GM23248 (cell line): ENCODE results near the gene FAM163A. TPM values are rescaled to one million over a fixed set of nuclear protein-coding genes. Genes with fewer than 3 reads are reported as not detected.

ENCODE experiments used
- DNase-seq: peaks from one replicate; pipeline ENCODE4 v3.0.0-alpha.2; 2015
- H2AFZ ChIP-seq: fragments of 200-600 bp; sonication (generic); 2 replicates; pipeline ENCODE4 v1.6.1; 2016; ENCODE audit warnings: antibody characterized with exemption
- H3F3A ChIP-seq: fragments of 200-600 bp; sonication (generic); 2 replicates; pipeline ENCODE4 v1.6.1; 2016; ENCODE audit warnings: mild to moderate bottlenecking, antibody characterized with exemption, mixed run types; ENCODE audit not compliant: insufficient read depth
- H3K27ac ChIP-seq: fragments of 200-600 bp; sonication (generic); 2 replicates; pipeline ENCODE4 v1.5.1; 2016; ENCODE audit warnings: mild to moderate bottlenecking
- H3K27me3 ChIP-seq: fragments of 200-600 bp; sonication (generic); replicated peaks from 2 replicates; pipeline ENCODE4 v1.6.1; 2016; ENCODE audit warnings: mild to moderate bottlenecking; ENCODE audit not compliant: insufficient read depth
- H3K36me3 ChIP-seq: fragments of 200-600 bp; sonication (generic); 2 replicates; pipeline ENCODE4 v1.6.1; 2016; ENCODE audit warnings: low read depth, mild to moderate bottlenecking
- H3K4me1 ChIP-seq: fragments of 200-600 bp; sonication (generic); 2 replicates; pipeline ENCODE4 v1.6.1; 2016; ENCODE audit warnings: mild to moderate bottlenecking; ENCODE audit not compliant: insufficient read depth
- H3K4me2 ChIP-seq: fragments of 200-600 bp; sonication (generic); one replicate; pipeline ENCODE4 v1.6.1; 2016; ENCODE audit warnings: mild to moderate bottlenecking; ENCODE audit not compliant: unreplicated experiment
- H3K4me3 ChIP-seq: fragments of 200-600 bp; sonication (generic); 2 replicates; pipeline ENCODE4 v1.5.1; 2016; ENCODE audit warnings: mild to moderate bottlenecking
- H3K79me2 ChIP-seq: fragments of 200-600 bp; sonication (generic); 2 replicates; pipeline ENCODE4 v1.6.1; 2016; ENCODE audit warnings: mild to moderate bottlenecking; ENCODE audit not compliant: insufficient read depth
- H3K9ac ChIP-seq: fragments of 200-600 bp; sonication (generic); 2 replicates; pipeline ENCODE4 v1.6.1; 2016; ENCODE audit warnings: mild to moderate bottlenecking
- H3K9me2 ChIP-seq: fragments of 200-600 bp; sonication (generic); 2 replicates; pipeline ENCODE4 v1.6.1; 2016; ENCODE audit warnings: mixed run types, mild to moderate bottlenecking, moderate library complexity; ENCODE audit not compliant: insufficient read depth
- H3K9me3 ChIP-seq: fragments of 200-600 bp; sonication (generic); one replicate; pipeline ENCODE4 v1.6.1; 2017; ENCODE audit warnings: low read depth
- H4K20me1 ChIP-seq: fragments of 200-600 bp; sonication (generic); 2 replicates; pipeline ENCODE4 v1.6.0; 2016; ENCODE audit not compliant: insufficient read depth
- EZH2 ChIP-seq: fragments of 200-600 bp; sonication (generic); IDR thresholded peaks from 2 replicates; pipeline ENCODE4 v1.6.1; 2018; ENCODE audit warnings: antibody characterized with exemption, mild to moderate bottlenecking; ENCODE audit not compliant: insufficient read depth, poor library complexity, severe bottlenecking
- EZH2phosphoT487 ChIP-seq: fragments of 200-600 bp; sonication (generic); IDR thresholded peaks from 2 replicates; pipeline ENCODE4 v1.6.1; 2018; ENCODE audit warnings: antibody characterized with exemption, moderate library complexity, mild to moderate bottlenecking, low read depth; ENCODE audit not compliant: insufficient read depth
- WGBS, 2 experiments: methylation state at CpG; one replicate each; pipeline ENCODE4 v1.1.6; 2015 to 2017; ENCODE audit warnings: low lambda C conversion rate in 2 of 2, low coverage in 1 of 2; ENCODE audit errors: missing lambda C conversion rate in 2 of 2; 5-methylcytosine and 5-hydroxymethylcytosine counted together
- in situ Hi-C: fragments of 300-500 bp; cut with MboI; formaldehyde crosslinking; loops from 2 replicates; pipeline ENCODE4 v1.15.0; 2020
- polyA plus RNA-seq: library from polyadenylated mRNA; unstranded; fragments of >200 nt; fragmentation: Nextera tagmentation; extraction: Ambion mirVana; gene quantifications from 2 replicates; pipeline ENCODE4 v1.2.1, GENCODE V29; 2016
- total RNA-seq: library from RNA; depleted of rRNA; stranded (reverse); fragments of >200 nt; shearing (Covaris generic); gene quantifications from 2 replicates; pipeline ENCODE4 v1.2.3, GENCODE V29; 2014

The FAM163A gene
- total and polyA plus RNA-seq, 2 experiments from 2014 or later: not detected

- 48 to 51% methylated on average over 13 of the region's 13 CpGs for WGBS, 2 experiments
- H3K9ac ChIP-seq: no peak overlapping the region
- H3K9me3 ChIP-seq: no peaks in the 10 kb centered on the region
- H3K4me2 ChIP-seq: no peak overlapping the region
- peaks cover 32% of the 10 kb centered on the region for H3K27me3 ChIP-seq
- no peak for DNase-seq
- in situ Hi-C loops: no loop called here
- H3K4me3 ChIP-seq: no peak overlapping the region
- H3K79me2 ChIP-seq: no peaks in the 10 kb centered on the region
- no peaks in the 10 kb centered on the region for H4K20me1 ChIP-seq
- H3F3A ChIP-seq: no peaks in the 10 kb centered on the region
- TF ChIP-seq EZH2: no peak
- no peak overlapping the region for H3K27ac ChIP-seq
- no peak overlapping the region for H2AFZ ChIP-seq
- no peaks in the 10 kb centered on the region for H3K36me3 ChIP-seq
- no peaks in the 10 kb centered on the region for H3K4me1 ChIP-seq
- no peaks in the 10 kb centered on the region for H3K9me2 ChIP-seq
Observed at GRCh38 chr1:179786815-179787685, 44.0 kb downstream of the FAM163A start.

GRCh38 chr1:179788259-179788658 lies 45.2 kb downstream of the FAM163A start:
- in situ Hi-C loops: no loop called here
- no peaks in the 10 kb centered on the region for H4K20me1 ChIP-seq
- peaks cover 32% of the 10 kb centered on the region for H3K27me3 ChIP-seq
- H3F3A ChIP-seq: no peaks in the 10 kb centered on the region
- H3K36me3 ChIP-seq: no peaks in the 10 kb centered on the region
- no peak overlapping the region for H3K4me3 ChIP-seq
- no peak overlapping the region for H3K4me2 ChIP-seq
- DNase-seq: no peak
- no peak overlapping the region for H2AFZ ChIP-seq
- H3K4me1 ChIP-seq: no peaks in the 10 kb centered on the region
- no peaks in the 10 kb centered on the region for H3K9me3 ChIP-seq
- no peak overlapping the region for H3K27ac ChIP-seq
- WGBS, 2 experiments: 7 to 11% methylated on average over 6 of the region's 6 CpGs
- TF ChIP-seq EZH2phosphoT487 (no peak), EZH2 (no peak)
- H3K9ac ChIP-seq: no peak overlapping the region
- no peaks in the 10 kb centered on the region for H3K79me2 ChIP-seq
- no peaks in the 10 kb centered on the region for H3K9me2 ChIP-seq

GRCh38 chr1:179793281-179793680 lies 50.2 kb downstream of the FAM163A start:
- Histone ChIP-seq H3K9ac (no peak overlapping the region), H3K79me2 (no peaks in the 10 kb centered on the region), H3F3A (no peaks in the 10 kb centered on the region), H2AFZ (no peak overlapping the region), H3K4me2 (no peak overlapping the region), H3K9me3 (no peaks in the 10 kb centered on the region), H3K9me2 (no peaks in the 10 kb centered on the region), H3K36me3 (no peaks in the 10 kb centered on the region), H4K20me1 (no peaks in the 10 kb centered on the region), H3K4me3 (no peak overlapping the region), H3K27ac (no peak overlapping the region), H3K4me1 (no peaks in the 10 kb centered on the region), H3K27me3 (peaks cover 12% of the 10 kb centered on the region; the same call in 1 of the 2 replicates)
- TF ChIP-seq EZH2phosphoT487: no peak
- no peak for TF ChIP-seq EZH2
- no peak for DNase-seq
- 53 to 56% methylated on average over 4 of the region's 4 CpGs for WGBS, 2 experiments
- in situ Hi-C loops: no loop called here

- no peaks in the 10 kb centered on the region for H3K79me2 ChIP-seq
- no peak overlapping the region for H3K4me3 ChIP-seq
- H3K4me2 ChIP-seq: no peak overlapping the region
- no peak overlapping the region for H3K27ac ChIP-seq
- H3K27me3 ChIP-seq: peaks cover 4% of the 10 kb centered on the region; the same call in 1 of the 2 replicates
- H3K36me3 ChIP-seq: no peaks in the 10 kb centered on the region
- H3F3A ChIP-seq: no peaks in the 10 kb centered on the region
- H3K4me1 ChIP-seq: no peaks in the 10 kb centered on the region
- no peak overlapping the region for H2AFZ ChIP-seq
- H4K20me1 ChIP-seq: no peaks in the 10 kb centered on the region
- in situ Hi-C loops: no loop called here
- DNase-seq: no peak
- TF ChIP-seq EZH2phosphoT487: no peak
- no peak for TF ChIP-seq EZH2
- WGBS, 2 experiments: 63 to 68% methylated on average over 1 of the region's 1 CpG
- H3K9me2 ChIP-seq: no peaks in the 10 kb centered on the region
- no peak overlapping the region for H3K9ac ChIP-seq
- H3K9me3 ChIP-seq: no peaks in the 10 kb centered on the region
Observed at GRCh38 chr1:179794146-179794545, 51.1 kb downstream of the FAM163A start.

- WGBS, 2 experiments: 34 to 37% methylated on average over 4 of the region's 4 CpGs
- TF ChIP-seq EZH2 (no peak), EZH2phosphoT487 (no peak)
- Histone ChIP-seq H3K9ac (no peak overlapping the region), H3K9me2 (no peaks in the 10 kb centered on the region), H3K4me1 (no peaks in the 10 kb centered on the region), H3K36me3 (no peaks in the 10 kb centered on the region), H3K9me3 (no peaks in the 10 kb centered on the region), H3K4me3 (no peak overlapping the region), H3K27me3 (no peaks in the 10 kb centered on the region), H3K4me2 (no peak overlapping the region), H3K79me2 (no peaks in the 10 kb centered on the region), H4K20me1 (no peaks in the 10 kb centered on the region), H3F3A (no peaks in the 10 kb centered on the region), H3K27ac (no peak overlapping the region), H2AFZ (no peak overlapping the region)
- in situ Hi-C loops: no loop called here
- no peak for DNase-seq
Observed at GRCh38 chr1:179794669-179795068, 51.6 kb downstream of the FAM163A start.
